Embryonic facial prominence (tissue), 1 donor: ENCODE data around the gene OSBPL7.

Experiments used
- DNase-seq: peaks from one replicate; pipeline ENCODE4 v3.0.0-alpha.2; 2016; ENCODE audit errors: extremely low spot score

OSBPL7 gene

DNA sequence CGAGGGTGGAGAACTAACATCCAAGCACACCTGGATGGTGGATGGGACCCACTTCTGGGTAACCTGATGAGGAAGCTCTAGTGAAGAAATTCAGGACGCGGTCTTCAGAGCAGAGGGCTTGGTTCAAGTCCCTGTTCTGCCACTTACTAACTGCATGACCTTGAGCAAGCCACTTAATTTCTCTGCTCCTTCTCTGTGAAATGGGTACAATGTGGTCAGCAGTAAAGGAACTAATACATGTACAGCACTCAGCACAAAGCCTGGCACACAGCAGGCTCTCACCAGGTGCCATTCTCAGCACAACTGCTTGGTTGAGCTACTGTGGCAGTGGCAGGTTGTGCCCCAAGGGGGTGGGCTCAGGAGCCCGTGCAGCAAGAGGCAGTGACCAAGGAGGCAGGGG lies 1.9 kb upstream of the OSBPL7 start:
- no peak for DNase-seq

- DNase-seq, result no peak
Measured at GRCh38 chr17:47822785-47823184, 1.2 kb upstream of the OSBPL7 start.

- no peak for DNase-seq
Measured at GRCh38 chr17:47821031-47821423, 567 bp downstream of the OSBPL7 start.

DNA sequence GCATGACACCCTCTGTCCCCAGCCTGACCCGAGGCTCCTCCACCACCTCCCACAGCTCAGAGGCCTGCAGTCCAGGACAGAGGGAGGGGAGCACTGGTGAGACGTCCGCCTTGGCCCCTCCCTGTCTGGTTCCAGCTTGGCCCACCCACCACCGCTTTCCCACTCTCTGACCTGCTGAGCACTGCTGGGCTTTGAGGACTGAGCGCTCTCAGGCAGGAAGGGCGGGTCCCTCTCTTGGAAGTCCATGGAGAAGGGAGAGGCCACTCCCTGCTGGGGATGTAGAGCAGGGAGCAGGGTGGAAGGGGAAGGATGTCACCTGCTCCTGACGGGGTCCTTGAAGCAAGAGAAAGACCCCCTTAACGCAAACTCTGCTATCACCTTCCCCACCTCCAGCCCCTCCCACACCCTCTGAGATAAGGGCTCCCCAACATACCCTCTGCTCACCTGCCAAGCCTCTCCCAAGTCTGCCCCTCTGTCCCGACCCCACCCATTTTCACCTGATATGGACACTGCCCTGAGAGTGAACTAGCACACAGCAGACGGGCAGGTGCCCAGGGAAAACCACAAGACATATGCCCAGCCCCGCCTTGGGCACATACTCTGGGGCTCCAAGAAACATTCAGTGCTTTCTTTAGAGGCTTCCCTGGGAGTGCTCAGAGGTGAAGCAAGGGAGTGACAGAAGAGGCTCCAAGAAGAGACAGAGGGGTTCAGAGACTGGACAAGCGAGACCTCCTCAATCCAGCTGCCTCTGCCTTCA lies 1.4 kb downstream of the OSBPL7 start:
- DNase-seq, result no peak

DNA sequence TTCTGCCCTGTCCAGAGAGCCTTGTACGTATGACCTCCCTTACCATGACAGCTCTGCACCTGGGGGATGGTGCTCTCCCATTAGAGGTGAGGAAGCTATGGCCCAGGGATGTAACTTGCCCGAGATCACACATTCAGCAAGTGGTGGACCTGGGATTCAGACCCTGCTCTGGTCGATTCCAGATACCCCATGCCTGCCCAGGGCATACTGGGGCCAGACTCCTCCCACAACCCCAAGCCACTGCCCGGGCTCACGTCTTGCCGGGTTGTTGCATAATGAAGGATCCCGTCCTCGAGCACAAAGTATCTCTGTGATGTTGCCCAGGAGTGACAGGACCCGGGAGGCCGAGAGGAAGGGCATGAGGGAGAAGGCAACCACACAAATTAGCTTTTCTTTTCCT lies 2.1 kb downstream of the OSBPL7 start:
- no peak for DNase-seq

GRCh38 chr17:47818002-47818695 lies 3.4 kb downstream of the OSBPL7 start:
- no peak for DNase-seq

DNA sequence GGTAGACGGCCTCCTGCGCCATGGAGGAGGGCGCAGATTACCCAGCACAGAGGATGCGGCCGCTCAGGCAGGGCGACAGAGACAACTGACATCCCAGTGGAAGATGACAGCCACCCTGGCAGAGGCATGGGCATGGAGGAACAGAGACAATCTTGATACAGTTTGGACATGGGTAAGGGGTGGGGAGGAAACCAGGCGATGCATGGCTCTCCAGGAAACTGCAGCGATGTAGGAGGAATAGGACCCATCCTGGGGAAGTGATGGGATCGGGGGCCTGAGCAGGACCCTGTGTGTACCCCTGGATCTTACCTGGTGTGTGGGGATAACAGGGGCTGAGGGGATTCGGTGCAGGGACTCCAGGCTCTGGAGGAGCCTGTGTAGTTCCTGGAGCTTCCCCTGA lies 4.6 kb downstream of the OSBPL7 start:
- DNase-seq, result no peak

DNA sequence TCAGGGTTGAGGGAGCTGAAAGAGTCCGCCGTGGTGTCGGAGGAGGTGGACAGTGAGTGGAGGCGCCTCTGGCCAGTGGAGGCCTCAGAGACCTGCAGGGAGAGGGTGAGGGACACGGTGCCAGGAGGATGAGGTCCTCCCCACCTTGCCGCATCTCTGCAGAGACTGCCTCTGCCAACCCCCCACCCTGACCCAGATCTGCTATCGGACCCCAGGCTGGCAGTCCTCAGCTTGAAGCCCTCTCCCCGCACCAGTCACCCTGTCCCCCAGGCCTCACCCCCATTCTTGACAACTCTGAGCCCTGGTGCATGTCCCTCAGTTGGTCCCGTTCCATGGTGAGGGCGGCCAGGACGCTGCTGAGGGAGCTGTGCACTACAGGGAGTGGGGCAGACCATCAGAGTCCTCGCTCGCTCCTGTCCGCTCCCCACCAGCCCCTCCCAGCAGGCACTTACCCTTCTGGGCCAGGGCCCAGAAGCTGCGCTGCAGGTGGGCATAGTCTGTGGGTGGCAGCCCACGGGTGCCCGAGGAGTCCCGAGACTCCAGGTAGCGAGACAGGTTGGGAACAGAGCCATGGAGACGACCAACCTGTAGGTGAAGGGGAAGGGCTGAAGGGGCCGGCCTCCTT lies 5.4 kb downstream of the OSBPL7 start:
- no peak for DNase-seq

- no peak for DNase-seq
Measured at GRCh38 chr17:47815106-47815918, 6.3 kb downstream of the OSBPL7 start.

- no peak for DNase-seq
Measured at GRCh38 chr17:47813512-47814031, 8.0 kb downstream of the OSBPL7 start.

GRCh38 chr17:47813077-47813476 lies 8.5 kb downstream of the OSBPL7 start:
- no peak for DNase-seq

DNA sequence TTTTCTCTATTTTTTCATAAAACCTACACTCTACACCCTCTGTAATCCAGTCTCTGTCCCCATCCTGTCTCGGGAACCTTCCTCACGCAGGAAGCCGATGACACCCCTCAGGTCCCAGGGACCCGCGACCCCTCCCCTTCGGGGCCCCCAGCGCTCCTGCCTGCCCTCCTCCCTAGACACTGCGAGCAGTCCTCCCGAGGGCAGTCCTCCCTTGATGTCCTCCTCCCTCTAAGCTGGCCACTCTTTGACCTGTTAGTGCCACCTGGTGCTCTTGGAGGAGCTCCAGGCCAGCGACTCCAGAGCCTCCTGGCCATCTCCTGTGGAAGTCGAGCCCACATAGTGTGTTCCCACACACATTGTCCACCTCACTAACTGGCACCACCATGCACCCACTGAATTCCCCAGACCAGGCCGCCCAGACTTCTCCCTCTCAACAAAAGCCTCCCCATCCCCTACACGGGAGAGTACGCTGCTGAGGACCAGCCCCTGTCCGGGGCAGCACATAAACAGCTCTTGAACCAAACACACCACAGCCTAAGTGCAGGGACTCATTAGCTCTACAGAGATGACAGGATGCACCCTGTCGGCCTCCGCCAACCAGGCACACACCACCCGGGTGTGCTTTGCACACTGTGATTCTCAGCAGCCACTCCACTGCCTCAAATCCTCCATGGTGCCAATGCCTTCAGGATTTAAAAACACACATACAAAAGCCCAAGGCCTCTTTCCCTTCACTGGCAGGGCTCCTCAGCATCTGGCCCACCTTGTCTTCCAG lies 9.3 kb downstream of the OSBPL7 start:
- DNase-seq, result no peak

DNA sequence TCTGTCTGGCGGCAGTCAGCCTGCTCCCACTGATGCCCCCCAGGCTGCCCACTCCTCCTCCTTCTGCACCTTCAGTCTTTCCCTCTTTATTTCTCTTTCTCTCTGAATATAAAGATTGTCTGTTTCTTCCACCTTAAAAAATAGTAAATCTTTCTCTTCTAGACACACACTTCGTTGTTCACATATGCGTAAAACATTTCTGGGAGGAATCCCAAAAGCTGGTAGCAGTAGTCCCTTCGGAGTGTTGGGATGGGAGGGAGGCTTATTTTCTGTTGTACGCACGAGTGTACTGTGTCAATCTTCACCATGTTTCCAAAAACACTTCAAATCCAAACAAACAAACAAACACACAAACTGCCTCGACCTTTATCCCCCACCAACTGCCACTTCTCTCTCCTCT lies 9.9 kb downstream of the OSBPL7 start:
- no peak for DNase-seq

DNA sequence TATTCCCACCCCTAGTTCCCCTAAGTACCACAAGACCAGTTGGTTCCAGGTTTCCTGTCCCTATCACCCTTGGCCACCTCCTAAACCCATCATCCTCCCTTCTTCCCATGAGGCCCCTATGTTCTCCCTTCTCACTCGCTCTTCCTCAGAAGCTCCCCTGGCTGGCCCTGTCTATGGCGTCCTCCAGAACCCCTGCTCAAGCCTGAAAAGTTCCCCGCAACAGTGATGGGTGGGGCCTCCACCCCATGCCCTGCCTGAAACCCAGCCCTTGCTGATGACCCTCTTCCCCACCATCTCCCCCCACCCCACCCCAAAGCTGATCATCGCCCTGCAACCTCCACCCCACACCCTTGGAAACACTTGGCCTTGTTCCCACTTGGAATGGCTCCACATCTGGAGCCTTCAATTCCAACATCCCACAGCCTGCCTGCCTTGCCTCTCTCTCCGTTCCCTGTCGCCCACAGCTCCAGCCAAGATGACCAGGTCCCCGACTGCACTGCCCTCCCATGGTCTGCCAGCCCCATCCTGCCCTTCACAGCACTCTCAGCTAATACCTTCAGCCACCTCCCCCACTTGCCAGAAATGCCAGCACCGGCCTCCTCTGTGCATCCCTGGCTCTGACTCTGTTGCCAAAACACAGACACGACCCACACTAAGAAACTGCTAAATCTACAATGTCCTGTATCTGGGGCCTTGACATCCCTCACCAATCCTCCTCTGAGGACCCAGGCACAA lies 10.5 kb downstream of the OSBPL7 start:
- DNase-seq, result no peak

- no peak for DNase-seq
Measured at GRCh38 chr17:47810200-47810821, 11.3 kb downstream of the OSBPL7 start.

- no peak for DNase-seq
Measured at GRCh38 chr17:47808830-47809480, 12.6 kb downstream of the OSBPL7 start.

- no peak for DNase-seq
Measured at GRCh38 chr17:47808036-47808829, 13.4 kb downstream of the OSBPL7 start.

GRCh38 chr17:47807421-47807820 lies 14.2 kb downstream of the OSBPL7 start:
- no peak for DNase-seq

GRCh38 chr17:47806913-47807255 lies 14.7 kb downstream of the OSBPL7 start:
- DNase-seq, result no peak
